ENCODE measurements around the gene OR13J1. TPM values are rescaled to one million over a fixed set of nuclear protein-coding genes. Genes with fewer than 3 reads are reported as not detected.

OR13J1 gene
- total RNA-seq, 1 experiment from 2014 or later: not detected

DNA sequence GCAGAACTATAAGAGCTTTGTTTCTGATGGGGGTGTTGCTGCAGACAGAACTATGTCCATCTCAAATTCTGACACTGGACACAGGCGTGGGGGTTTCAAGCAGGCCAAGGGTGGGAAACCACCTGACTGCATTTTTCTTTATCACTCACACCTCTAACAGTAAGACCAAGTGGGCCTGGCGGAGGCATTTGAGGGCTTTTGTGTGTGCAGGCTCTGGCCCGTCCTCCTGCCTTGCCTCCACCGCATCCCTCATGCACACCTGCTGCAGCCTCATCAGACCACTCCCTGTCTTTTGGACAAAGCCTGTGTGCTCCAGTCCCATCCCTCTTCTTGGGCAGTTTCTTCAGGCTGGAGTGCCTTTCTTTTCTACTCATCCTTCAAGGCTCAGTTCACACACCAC is 7.9 kb downstream of the OR13J1 start:
- POLR2A ChIA-PET: interaction anchor here (0.6 kb wide), 1 partner anchor 63 kb away, joined by 3 read pairs; no protein-coding TSS in a partner anchor
- BruUV-seq (replicated peaks): no TSS peak

GRCh38 chr9:35861161-35861897 is 8.9 kb downstream of the OR13J1 start:
- in situ Hi-C loops (cut with HindIII; ENCODE audit: low pct_unique_long_range_greater_than_20kb, low sequenced_read_pairs): no loop called here
- H3K27ac ChIP-seq (ENCODE audit: low read length): no peak overlapping the region
- TF ChIP-seq, protein P1, sequence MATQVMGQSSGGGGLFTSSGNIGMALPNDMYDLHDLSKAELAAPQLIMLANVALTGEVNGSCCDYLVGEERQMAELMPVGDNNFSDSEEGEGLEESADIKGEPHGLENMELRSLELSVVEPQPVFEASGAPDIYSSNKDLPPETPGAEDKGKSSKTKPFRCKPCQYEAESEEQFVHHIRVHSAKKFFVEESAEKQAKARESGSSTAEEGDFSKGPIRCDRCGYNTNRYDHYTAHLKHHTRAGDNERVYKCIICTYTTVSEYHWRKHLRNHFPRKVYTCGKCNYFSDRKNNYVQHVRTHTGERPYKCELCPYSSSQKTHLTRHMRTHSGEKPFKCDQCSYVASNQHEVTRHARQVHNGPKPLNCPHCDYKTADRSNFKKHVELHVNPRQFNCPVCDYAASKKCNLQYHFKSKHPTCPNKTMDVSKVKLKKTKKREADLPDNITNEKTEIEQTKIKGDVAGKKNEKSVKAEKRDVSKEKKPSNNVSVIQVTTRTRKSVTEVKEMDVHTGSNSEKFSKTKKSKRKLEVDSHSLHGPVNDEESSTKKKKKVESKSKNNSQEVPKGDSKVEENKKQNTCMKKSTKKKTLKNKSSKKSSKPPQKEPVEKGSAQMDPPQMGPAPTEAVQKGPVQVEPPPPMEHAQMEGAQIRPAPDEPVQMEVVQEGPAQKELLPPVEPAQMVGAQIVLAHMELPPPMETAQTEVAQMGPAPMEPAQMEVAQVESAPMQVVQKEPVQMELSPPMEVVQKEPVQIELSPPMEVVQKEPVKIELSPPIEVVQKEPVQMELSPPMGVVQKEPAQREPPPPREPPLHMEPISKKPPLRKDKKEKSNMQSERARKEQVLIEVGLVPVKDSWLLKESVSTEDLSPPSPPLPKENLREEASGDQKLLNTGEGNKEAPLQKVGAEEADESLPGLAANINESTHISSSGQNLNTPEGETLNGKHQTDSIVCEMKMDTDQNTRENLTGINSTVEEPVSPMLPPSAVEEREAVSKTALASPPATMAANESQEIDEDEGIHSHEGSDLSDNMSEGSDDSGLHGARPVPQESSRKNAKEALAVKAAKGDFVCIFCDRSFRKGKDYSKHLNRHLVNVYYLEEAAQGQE (IDR thresholded peaks at IDR 0.05; ENCODE audit: insufficient read depth in 1 of 2, low read depth in 2 of 2, low read length in 1 of 2): no peak
- TF ChIP-seq, protein P2, sequence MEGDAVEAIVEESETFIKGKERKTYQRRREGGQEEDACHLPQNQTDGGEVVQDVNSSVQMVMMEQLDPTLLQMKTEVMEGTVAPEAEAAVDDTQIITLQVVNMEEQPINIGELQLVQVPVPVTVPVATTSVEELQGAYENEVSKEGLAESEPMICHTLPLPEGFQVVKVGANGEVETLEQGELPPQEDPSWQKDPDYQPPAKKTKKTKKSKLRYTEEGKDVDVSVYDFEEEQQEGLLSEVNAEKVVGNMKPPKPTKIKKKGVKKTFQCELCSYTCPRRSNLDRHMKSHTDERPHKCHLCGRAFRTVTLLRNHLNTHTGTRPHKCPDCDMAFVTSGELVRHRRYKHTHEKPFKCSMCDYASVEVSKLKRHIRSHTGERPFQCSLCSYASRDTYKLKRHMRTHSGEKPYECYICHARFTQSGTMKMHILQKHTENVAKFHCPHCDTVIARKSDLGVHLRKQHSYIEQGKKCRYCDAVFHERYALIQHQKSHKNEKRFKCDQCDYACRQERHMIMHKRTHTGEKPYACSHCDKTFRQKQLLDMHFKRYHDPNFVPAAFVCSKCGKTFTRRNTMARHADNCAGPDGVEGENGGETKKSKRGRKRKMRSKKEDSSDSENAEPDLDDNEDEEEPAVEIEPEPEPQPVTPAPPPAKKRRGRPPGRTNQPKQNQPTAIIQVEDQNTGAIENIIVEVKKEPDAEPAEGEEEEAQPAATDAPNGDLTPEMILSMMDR (IDR thresholded peaks at IDR 0.05): no peak
- no peak for TF ChIP-seq SIN3A (IDR thresholded peaks at IDR 0.05; ENCODE audit: borderline replicate concordance, insufficient read depth, low read depth, low read length)
- TF ChIP-seq TCF7L2 (IDR thresholded peaks at IDR 0.05; ENCODE audit: low read depth, low read length): no peak
- no peak for TF ChIP-seq POLR2AphosphoS5 (IDR thresholded peaks at IDR 0.05; ENCODE audit: low read depth, low read length)
- H3K4me1 ChIP-seq (ENCODE audit: control insufficient read depth, insufficient read depth, low read length): no peaks in the 10 kb centered on the region
- BruUV-seq (replicated peaks): no TSS peak
- 0 out of 2 replicates have a peak, but pooled peaks cover 2% of the 10 kb centered on the region for H3K27me3 ChIP-seq (ENCODE audit: control insufficient read depth, insufficient read depth, low read length)
- no peak for DNase-seq (ENCODE audit: low read depth, low spot score)
- POLR2A ChIA-PET: interaction anchor here (0.6 kb wide), 1 partner anchor 64 kb away, joined by 3 read pairs; no protein-coding TSS in a partner anchor
- no peaks in the 10 kb centered on the region for H3K36me3 ChIP-seq (ENCODE audit: control insufficient read depth, insufficient read depth, low read length)
- CTCF ChIA-PET: no interaction called here
- no peak for ATAC-seq
- H3K4me3 ChIP-seq (ENCODE audit: low read depth in 2 of 2, low read length in 2 of 2): no peak overlapping the region
- H3K9me3 ChIP-seq (ENCODE audit: control insufficient read depth, insufficient read depth, low read depth, low read length): no peaks in the 10 kb centered on the region
- intact Hi-C loops (cut with micrococcal nuclease; ENCODE audit: unreplicated experiment): no loop called here

More for the DNA sequence above, 7.9 kb downstream of the OR13J1 start:
- Histone ChIP-seq H3K36me3 (ENCODE audit: control insufficient read depth, insufficient read depth, low read length) (no peaks in the 10 kb centered on the region), H3K27me3 (ENCODE audit: control insufficient read depth, insufficient read depth, low read length) (0 out of 2 replicates have a peak, but pooled peaks cover 2% of the 10 kb centered on the region), H3K9me3 (ENCODE audit: control insufficient read depth, insufficient read depth, low read depth, low read length) (no peaks in the 10 kb centered on the region), H3K4me1 (ENCODE audit: control insufficient read depth, insufficient read depth, low read length) (no peaks in the 10 kb centered on the region), H3K27ac (ENCODE audit: low read length) (no peak overlapping the region), H3K4me3 (ENCODE audit: low read depth in 2 of 2, low read length in 2 of 2) (no peak overlapping the region)
- ATAC-seq: no peak
- CTCF ChIA-PET: no interaction called here
- in situ Hi-C loops (cut with HindIII; ENCODE audit: low pct_unique_long_range_greater_than_20kb, low sequenced_read_pairs): no loop called here
- TF ChIP-seq, protein P2 (IDR thresholded peaks at IDR 0.05): no peak
- TF ChIP-seq POLR2AphosphoS5 (IDR thresholded peaks at IDR 0.05; ENCODE audit: low read depth, low read length): no peak
- TF ChIP-seq, protein P1 (IDR thresholded peaks at IDR 0.05; ENCODE audit: insufficient read depth in 1 of 2, low read depth in 2 of 2, low read length in 1 of 2): no peak
- no peak for TF ChIP-seq SIN3A (IDR thresholded peaks at IDR 0.05; ENCODE audit: borderline replicate concordance, insufficient read depth, low read depth, low read length)
- no peak for TF ChIP-seq TCF7L2 (IDR thresholded peaks at IDR 0.05; ENCODE audit: low read depth, low read length)
- DNase-seq (ENCODE audit: low read depth, low spot score): no peak
- intact Hi-C loops (cut with micrococcal nuclease; ENCODE audit: unreplicated experiment): no loop called here

Measured in Panc1 (cell line).